DMS153 treated with DMSO at 0.1 percent for 48 hours (cell line): ENCODE results near the gene ADIPOR2.

ENCODE experiments used
- DNase-seq: peaks from one replicate; lab custom pipeline; 2025; ENCODE audit not compliant: unreplicated experiment; lab: John Stamatoyannopoulos, UW

Gene ADIPOR2

GRCh38 chr12:1797011-1797901 lies 106.4 kb downstream of the ADIPOR2 start:
- DNase-seq = peak; percentile 2

GRCh38 chr12:1797991-1798640 lies 107.2 kb downstream of the ADIPOR2 start:
- no peak for DNase-seq

DNA sequence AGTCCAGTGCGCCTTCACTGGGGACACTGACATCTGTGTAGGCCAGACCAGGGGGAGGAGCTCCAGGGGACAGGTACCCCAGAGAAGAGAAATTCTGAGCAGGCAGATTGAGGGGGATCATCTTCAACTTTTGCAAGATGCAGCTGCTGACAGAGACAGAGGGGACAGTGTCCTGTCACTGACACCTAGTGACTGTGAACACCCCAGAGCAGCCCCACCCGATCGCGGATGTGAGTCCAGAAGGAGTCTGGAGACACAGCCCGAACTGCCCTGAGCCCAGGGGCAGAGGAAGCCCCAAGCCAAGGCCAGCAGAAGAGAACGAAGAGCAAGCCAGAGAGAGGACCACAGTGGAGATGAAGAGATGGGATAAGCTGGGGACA lies 107.8 kb downstream of the ADIPOR2 start:
- no peak for DNase-seq

- DNase-seq = no peak
These were observed 108.4 kb downstream of the ADIPOR2 start for GRCh38 chr12:1799051-1799881.

- DNase-seq = no peak
These were observed 109.1 kb downstream of the ADIPOR2 start for GRCh38 chr12:1799882-1800400.

- DNase-seq = no peak
These were observed 109.8 kb downstream of the ADIPOR2 start for GRCh38 chr12:1800401-1801302.

DNA sequence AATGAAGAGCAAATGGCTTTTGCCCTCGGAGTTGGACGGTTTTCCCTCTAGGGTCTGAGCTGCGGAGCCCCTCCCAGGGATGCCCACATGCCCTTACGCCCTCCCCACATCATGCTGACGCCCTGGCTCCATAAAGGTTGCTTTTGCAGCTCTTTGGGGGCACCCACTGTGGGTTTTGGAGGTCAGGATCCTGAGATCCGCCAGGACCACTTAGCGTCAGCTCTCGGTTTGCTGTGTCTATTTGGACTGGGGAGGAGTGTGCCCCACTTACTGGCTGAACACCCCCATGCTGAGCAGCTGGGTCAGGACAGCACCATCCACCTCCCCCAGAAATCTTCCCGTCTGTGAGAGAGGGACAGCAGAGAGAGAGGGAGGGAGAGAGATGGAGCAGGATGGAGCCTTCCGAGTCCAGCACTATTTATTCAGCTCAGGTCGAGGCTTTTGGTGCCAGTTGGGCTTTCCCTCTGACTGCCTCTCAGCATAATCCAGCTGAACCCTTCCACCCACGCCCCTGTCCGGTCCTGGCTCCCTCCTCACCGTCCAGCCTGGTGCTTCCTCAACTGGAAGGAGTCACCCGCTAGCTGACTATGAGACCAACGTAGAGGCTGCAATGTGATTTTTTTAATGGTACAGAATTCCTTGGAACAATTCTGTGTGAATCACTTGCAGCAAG lies 110.6 kb downstream of the ADIPOR2 start:
- DNase-seq = no peak

DNA sequence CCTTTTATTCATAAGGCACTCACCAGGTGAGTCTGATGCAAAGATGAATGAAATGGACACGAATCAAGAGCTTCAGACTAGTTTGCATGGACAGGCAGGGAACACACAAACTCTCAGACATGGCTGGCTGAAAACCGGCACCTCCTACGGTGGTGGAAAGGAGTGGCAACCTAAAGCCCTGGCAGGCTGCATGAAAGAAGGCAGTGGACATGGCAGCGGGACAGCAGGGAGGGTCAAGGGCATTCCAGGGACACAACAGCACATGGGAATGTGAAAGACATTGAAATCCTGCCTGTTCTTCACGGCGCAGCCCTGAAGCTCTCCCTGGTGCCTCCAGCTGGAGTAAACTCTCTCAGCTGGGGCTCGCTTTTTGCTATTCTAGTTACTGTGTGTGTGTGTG lies 112.9 kb downstream of the ADIPOR2 start:
- DNase-seq = no peak

DNA sequence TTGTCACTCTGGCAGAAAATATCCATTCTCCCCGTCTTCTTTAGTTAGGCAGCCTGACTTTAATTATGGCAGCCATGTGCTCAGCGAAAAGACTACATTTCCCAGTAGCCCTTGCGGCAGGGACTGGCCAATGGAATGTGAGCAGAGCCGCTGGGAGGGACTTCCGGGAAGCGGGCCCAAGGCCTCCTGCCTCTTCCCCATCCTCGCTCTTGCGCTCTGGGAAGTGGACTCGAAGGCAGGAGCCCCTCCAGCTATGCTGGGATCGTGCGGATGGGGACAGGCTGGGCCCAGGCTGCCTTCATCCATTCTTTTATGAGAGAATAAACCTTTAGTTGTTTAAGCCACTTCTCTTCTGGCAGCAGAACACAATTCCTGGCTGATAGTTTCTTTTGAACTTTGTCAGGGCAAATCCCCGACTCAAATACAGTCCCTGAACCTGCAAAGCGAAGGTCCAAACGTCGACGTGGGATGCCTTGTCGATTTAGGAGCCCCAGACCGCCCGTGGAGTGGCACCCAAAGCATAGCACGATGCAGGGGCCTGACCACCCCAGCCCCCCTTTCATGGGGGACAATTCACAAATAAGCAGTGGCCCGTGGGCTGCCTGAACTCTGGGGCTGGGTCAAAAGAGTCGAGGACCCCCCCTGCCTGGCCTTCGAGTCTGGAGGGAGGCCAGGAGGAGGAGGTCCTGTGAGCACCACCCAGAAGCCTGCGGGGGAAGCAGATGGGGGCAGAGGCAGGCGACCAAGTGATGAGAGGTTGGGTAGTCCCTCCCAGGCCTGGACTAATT lies 113.9 kb downstream of the ADIPOR2 start:
- DNase-seq = peak; percentile 86

- DNase-seq = no peak
These were observed 114.7 kb downstream of the ADIPOR2 start for GRCh38 chr12:1805441-1806081.

DNA sequence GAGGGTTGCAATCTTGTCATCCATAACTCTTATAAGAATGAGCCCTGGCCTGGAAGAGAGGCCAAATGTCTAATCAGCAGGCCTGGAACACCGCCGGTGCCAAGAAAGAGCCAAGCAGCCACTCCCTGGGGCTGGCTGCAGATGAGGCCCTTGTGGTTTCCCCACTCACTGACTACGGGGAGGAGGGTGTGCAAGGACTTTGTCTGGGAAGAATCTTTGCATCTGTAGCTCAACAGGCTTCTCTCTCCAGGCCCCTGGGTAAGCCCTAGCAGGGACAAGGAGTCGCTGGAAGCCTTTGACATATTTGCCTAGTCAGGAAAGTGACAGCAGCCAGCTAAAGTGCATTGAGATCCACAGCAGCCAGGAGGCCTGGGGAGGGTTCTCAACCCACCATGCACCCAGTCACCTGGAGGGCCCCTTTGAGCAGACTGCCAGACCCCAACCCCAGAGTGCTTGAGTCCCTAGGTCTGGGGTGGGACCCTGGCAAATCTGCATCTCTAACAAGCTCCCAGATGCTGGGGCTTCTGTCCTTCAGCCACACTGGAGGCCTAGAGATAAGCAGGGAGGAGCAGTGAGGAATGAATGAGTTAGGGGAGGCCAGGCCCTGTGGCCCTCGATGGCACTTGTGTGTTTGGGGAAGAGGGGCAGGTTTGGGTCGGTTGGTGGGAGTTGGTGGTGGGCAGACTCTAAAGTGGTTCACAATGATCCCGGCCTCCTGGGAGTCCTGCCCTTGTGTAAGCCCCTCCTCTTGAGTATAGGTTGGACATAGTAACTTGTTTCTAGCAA lies 115.6 kb downstream of the ADIPOR2 start:
- DNase-seq = no peak

- DNase-seq = no peak
These were observed 116.4 kb downstream of the ADIPOR2 start for GRCh38 chr12:1807087-1807860.

GRCh38 chr12:1808036-1808797 lies 117.3 kb downstream of the ADIPOR2 start:
- DNase-seq = no peak

DNA sequence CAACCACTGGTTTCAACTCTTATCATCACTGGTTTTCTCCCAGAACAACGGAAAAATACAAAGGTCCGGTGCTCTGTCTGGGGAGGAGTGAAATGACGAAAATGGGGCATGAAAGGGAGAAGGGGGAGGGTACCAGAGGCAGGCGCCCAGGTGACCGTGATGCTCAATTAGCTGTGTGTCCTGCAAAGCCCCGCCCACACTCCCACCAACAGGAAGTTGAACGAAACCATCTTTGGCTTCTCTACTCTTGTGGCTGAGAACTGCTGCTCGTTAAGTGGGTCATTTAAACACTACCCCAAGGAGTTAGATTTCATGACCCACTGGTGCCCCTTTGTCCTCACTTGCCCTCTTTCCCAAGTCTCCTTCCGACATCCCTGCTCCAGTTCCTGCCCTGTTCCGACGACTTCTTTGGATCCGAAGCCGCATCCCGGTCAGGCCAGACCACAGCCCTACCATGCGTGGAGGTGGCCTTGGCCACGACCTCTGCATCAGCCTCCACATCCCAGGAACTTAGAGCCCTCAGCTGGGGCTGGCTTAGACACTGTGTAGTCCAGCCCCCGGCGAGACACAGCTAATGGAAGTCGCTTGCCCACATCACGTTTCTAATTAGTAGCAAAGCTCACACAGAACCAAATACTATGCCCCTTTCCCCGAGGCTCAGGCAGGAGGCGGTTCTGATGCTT lies 118.1 kb downstream of the ADIPOR2 start:
- DNase-seq = no peak

GRCh38 chr12:1809591-1810190 lies 118.8 kb downstream of the ADIPOR2 start:
- DNase-seq = no peak
